Measurements from ENCODE around the gene PAPPA. TPM values are rescaled to one million over a fixed set of nuclear protein-coding genes. Genes with fewer than 3 reads are reported as not detected.
A peak's percentile ranks its signal among the peaks of the same experiment; 100 is the strongest.

Gene PAPPA
- total RNA-seq, 1 experiment from 2014 or later, result 1.9 TPM

DNA sequence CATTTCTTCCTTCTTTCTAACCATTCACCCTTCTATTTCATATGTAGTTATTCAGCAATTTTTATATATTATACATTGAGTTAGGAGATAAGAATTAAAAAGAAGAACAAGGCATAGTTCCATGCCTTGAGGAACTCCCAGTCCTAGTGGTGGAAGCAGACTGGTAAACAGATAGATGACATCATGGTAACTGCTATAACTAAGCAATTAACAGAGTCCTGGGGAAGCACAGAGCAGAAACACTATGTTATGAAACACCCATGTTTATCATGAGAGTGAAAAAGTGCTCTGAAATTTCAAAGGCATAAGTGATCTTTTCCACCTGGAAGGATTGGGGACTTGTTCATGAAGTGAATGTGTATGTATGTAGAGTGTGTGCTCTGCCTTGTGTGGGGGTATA, 14.6 kb downstream of the PAPPA start:
- in situ Hi-C loops (cut with HindIII; ENCODE audit: low pct_unique_long_range_greater_than_20kb, low sequenced_read_pairs), result no loop called here
- DNase-seq (ENCODE audit: low read depth), result no peak

DNA sequence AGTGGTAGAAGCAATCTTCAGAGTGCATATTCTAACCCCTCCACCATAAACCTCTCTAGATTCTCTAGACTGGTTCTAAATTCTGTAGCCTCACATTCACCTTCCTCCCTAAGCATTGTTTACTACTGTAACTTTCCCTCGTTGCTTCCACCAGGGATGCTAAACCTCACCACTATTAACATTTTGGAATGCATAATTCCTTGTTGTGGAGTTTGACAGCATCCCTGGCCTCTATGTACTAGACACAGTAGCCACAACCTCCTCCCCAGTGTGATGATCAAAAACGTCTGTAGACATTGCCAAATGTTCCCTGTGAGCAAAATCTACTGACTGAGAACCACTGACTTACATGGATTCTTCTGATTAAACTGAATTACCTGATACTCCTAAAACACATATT, 18.6 kb downstream of the PAPPA start:
- in situ Hi-C loops (cut with HindIII; ENCODE audit: low pct_unique_long_range_greater_than_20kb, low sequenced_read_pairs), result no loop called here
- DNase-seq (ENCODE audit: low read depth), result no peak

DNA sequence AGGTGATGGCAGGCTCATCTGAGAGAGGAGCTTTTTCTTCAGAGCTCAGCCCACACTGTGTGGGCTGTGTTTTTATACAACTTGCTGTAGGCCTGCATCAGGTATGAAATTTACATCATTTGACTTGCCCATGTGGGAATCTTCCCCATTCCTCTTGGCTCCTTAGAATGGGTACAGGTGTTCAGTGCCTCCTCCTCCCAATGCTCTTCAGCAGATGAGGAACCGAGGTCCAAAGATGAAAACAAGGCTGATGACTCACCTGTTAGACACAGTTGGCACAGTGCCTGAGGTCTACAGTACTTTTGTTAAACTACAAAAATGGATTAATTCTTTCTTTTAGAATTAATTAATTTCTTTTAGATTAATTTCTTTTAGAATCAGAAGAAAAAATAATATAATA, 20.8 kb downstream of the PAPPA start:
- in situ Hi-C loops (cut with HindIII; ENCODE audit: low pct_unique_long_range_greater_than_20kb, low sequenced_read_pairs), result no loop called here
- no peak for DNase-seq (ENCODE audit: low read depth)

DNA sequence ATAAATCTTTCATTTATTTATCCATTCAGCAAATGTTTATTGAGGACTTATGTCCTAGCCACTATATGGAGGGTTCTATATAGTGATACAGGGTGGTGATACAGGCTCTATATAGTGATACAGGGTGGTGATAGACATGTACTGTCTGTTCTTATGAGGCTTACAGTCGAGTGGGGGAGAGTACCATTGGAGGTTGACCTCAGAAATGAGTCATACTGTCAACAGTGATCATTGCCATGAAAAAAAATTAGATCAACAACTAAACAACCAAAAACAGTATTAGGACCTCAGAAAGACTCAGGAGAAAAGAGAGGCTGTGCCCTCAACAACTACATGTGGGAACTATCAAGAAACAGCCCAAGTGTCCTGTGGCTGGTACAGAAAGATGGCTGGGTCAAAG, 22.0 kb downstream of the PAPPA start:
- in situ Hi-C loops (cut with HindIII; ENCODE audit: low pct_unique_long_range_greater_than_20kb, low sequenced_read_pairs), result no loop called here
- peak; percentile 21 for DNase-seq (ENCODE audit: low read depth)

DNA sequence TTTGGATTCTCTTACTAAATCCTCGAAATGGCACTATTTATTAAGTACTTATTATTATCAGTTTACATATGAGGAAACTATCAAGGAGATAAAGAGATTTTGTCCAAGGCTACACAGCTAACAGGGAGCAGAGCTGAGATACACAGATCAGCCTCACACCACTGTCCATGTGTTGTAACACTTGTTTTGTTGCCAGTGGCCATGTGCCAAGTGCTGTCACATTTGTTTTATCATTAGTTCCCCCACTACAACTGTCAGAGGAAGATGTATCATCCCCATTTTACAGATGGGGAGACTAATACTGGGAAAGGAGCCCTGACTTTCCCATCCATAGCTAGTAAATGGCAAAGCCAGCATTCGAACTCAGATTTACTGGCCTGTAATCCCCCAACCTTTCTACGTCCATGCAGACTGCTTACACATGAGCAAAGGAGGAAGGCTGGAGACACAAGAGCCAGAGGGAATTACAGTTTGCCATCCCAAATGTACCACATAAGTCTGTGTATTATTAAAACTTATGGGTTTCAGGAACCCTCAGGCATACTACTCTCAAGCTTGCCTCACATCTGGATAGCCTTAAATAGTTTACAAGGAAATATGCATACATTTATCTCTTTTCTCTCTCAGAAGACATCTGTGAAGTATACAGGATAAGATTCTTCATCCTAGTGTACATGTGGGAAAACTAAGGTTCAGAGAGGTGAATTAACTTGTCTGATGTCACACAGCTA, 25.1 kb downstream of the PAPPA start:
- in situ Hi-C loops (cut with HindIII; ENCODE audit: low pct_unique_long_range_greater_than_20kb, low sequenced_read_pairs), result no loop called here
- DNase-seq (ENCODE audit: low read depth), result no peak

DNA sequence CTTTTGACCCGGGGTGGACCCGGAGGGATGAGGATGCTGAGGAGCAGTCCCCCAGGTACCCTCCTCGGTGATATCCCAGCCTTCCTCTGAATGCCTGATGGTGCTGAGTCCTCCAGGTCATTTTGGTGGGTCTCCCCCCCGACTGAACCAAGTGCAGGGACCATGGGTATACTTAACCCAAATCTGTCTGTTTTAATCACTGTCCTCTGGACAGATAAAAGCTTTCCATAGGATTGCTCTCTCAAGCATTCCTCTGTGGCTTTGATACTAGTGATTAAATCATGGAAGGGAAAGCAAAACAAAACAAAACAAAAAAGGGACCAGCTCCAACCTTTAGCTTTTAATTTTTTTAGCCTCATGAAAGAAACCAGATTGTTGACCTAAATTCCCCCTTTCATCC, 26.0 kb downstream of the PAPPA start:
- in situ Hi-C loops (cut with HindIII; ENCODE audit: low pct_unique_long_range_greater_than_20kb, low sequenced_read_pairs), result no loop called here
- DNase-seq (ENCODE audit: low read depth), result no peak

DNA sequence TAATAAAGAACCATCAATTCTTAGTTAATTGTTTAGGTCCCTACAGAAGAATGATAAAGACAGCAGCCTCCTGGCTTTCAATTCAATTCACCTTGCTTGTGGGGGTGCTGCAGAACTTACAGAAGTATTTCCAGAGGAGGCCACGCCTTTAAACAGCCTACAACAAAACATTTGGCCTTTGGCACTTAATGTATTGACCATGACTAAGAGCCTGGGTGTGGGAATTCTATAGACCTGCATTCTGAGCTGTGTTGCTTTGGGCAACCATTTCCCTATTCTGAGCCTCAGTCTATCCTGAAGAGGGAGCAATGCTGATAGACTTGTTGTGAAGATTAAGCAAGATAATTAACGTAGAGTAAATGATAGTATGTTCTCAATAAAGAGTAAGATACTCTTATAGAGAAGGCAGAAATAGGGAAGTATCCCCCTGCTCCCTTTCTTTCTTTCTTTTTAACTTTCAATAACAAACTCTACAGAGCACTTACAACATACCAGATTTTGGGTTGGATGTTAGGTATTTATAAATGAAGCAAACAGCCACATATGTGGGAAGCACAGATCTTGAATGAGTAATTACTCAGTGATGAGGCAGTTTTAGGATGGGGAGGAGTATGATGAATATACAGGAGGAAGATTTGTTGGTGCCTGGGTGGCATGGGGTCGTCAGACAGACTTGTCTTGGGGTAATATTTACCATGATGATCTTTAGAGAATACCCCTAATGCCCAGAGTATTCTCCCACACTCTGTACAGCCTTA, 28.4 kb downstream of the PAPPA start:
- no peak for DNase-seq (ENCODE audit: low read depth)
- in situ Hi-C loops (cut with HindIII; ENCODE audit: low pct_unique_long_range_greater_than_20kb, low sequenced_read_pairs), result no loop called here

DNA sequence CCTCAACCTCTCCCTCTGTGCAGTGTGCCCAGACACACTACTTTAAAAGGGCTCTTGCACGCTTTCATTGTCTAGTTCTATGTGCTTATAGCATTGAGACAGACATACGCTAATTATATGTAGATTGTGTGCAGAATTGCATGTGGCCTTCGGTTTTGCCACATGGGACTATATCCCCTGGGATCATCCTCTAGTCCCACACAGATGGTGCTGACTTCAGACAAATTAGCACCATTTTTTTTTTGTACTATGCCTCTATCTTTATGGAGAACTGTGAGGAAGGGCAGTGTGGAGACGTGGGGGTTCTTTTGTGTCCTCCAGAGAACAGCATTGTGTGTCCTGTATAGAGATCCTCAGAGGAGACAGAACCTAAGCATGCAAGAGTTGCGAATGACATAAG, 29.3 kb downstream of the PAPPA start:
- DNase-seq (ENCODE audit: low read depth), result no peak
- in situ Hi-C loops (cut with HindIII; ENCODE audit: low pct_unique_long_range_greater_than_20kb, low sequenced_read_pairs), result no loop called here

DNA sequence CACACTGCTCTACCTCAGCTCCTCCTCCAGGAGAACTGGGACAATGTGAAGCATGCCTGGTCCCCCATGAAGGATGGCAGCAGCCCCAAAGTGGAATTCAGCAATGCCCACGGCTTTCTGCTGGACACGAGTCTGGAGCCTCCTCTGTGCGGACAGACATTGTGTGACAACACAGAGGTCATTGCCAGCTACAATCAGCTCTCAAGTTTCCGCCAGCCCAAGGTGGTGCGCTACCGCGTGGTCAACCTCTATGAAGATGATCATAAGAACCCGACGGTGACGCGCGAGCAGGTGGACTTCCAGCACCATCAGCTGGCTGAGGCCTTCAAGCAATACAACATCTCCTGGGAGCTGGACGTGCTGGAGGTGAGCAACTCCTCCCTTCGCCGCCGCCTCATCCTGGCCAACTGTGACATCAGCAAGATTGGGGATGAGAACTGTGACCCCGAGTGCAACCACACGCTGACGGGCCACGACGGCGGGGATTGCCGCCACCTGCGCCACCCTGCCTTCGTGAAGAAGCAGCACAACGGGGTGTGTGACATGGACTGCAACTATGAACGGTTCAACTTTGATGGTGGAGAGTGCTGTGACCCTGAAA, 34.1 kb downstream of the PAPPA start:
- DNase-seq (ENCODE audit: low read depth), result no peak
- in situ Hi-C loops (cut with HindIII; ENCODE audit: low pct_unique_long_range_greater_than_20kb, low sequenced_read_pairs), result no loop called here

DNA sequence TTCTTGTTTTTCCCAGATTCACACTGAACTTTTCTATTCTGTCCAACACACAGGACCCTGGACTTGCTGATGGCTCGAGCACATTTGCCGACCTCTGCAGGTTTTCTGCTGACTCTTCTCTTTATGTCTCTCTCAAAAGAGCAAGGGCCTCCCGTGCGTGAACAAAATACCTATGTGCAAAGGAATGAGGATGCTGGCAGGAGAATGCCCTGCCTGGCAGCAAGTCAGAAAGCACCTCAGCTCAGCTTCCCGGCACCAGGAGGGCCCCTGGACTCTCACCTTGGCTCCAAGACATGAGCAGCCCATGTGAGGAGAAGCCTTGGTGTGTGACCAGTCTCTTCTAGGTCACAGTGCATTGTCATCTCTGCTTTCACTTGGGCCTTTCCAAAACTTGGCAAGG, 36.1 kb downstream of the PAPPA start:
- in situ Hi-C loops (cut with HindIII; ENCODE audit: low pct_unique_long_range_greater_than_20kb, low sequenced_read_pairs), result no loop called here
- DNase-seq (ENCODE audit: low read depth), result no peak

DNA sequence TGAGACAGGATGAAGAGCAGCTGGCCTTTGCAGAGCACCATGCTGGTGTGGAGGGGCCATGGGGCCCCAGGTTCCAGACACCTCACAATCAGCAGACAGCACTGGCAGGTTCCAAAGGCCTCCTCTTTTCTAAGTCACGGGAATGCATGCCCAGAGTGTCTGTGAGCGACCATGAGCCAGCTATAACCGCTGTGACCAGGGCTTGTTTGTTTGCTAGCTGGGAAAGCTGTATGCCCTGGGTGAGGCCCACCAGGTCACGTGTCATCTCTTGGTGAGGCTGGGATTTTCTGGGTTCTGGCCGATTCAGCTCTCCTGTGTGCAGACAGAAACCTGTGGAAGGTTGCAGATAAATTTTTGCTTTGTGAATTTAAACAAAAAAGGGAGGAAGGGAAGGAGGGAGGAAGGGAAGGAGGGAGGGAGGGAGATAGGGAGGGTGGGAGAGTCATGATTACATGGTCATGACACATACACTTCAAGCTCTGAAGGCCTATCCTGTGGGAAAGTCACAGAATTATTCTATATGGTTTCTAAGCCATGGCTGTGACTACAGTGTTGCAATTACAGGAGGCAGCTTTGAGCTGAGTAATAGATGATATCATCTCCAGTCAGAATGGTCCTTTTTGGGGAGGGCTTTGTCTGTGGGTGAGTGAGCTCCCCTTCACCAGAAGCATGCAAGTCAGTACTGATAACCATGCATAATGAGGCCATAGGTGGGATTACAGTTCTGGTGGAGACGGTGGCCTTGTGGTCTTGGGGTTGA, 37.2 kb downstream of the PAPPA start:
- in situ Hi-C loops (cut with HindIII; ENCODE audit: low pct_unique_long_range_greater_than_20kb, low sequenced_read_pairs), result no loop called here
- no peak for DNase-seq (ENCODE audit: low read depth)

DNA sequence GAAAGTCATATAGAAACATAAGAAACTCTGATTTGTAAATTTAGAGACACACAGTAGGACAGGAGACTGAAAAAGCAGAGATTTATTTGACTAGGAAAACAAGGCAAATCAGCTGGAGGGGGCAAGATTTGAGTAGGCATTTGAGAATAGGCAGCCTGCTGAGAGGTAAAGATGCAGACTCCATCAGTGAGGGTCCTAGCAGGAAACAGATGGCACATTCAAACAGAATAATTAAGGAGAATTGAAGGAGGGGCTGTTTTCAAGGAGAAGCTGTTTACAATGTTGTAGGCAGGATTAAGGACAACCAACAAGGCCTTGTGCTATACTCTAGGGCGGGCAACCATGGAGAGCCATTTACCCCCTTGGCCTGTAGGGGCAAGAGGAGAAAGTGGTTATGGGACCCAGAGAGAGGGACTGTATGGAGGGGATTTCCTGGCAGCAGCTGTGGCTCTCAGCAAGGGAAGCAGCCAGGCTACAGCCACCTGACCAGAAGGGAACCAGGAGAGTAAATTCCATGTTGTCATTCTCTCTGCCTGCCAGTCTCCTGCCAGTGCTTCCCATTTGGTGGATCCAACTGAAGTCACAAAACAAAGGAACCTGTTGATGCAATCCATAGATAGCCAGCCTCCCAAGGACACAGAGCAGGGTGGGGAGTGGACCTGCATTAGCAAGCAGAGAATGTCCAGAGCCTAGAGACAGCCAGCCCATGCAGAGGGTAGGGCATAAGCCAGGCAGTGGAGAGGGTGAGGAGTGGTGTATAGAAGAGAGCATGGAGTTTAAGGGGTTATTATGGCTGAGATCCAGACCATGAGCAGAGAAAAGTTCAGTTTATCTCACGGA, 38.2 kb downstream of the PAPPA start:
- in situ Hi-C loops (cut with HindIII; ENCODE audit: low pct_unique_long_range_greater_than_20kb, low sequenced_read_pairs), result no loop called here

DNA sequence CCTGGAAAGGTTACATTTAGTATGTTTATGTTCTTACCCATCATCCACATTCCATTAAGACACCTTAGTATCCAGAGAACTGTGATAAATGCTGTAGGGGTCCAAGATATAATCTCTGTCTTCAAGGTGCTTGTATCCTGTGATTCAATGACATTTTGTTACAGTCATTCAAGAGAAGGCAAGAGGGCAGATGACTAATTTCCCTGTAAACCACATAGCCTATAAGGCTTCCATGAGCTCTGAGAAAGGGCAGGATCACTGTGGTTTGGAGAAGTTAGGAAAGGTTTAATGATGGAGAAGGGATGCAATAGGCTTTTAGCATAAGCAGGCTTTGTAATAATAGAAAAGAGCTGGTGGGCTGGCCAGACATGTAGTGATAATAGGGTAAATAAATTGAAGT, 40.0 kb downstream of the PAPPA start:
- in situ Hi-C loops (cut with HindIII; ENCODE audit: low pct_unique_long_range_greater_than_20kb, low sequenced_read_pairs), result no loop called here
- DNase-seq (ENCODE audit: low read depth), result no peak

More for the DNA sequence above, 38.2 kb downstream of the PAPPA start:
- DNase-seq (ENCODE audit: low read depth), result no peak

DNA sequence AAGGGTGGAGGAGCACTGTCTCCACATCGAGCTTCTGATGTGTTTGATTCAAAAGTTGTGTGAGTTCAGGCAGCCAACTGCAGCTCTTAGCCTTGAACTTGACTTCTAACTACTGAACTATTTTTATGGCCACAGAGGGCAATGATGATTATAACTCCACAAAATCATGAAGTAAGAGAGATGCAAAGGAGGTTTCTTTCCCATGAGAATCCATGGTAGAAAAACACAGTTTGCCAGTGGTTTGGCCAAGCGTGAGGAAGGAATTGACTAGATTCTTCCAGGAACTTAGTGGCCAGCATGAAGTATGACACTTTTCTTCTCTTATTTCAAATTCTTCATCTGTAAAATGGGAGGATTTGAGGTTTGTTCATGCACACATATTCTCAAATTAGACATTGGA, 43.2 kb downstream of the PAPPA start:
- no peak for DNase-seq (ENCODE audit: low read depth)
- in situ Hi-C loops (cut with HindIII; ENCODE audit: low pct_unique_long_range_greater_than_20kb, low sequenced_read_pairs), result no loop called here

DNA sequence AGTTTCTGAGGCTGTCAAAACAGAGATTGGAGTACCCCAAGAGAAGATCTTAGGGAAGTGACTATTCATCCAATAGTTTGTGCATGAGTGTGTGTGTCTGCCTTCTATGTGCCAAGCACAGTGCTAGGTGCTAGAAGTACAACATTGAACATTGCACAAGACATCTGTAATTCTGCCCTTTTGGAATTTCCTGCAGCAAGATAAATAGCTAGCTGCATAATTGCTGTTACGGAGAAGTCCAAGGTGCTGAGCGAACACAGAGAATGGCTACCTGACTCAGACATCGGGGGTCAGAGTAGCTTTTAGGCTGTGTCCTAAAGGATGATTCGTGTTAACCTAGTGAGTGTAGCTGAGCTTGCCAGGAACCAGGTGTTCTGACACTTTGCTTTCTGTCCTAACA, 44.8 kb downstream of the PAPPA start:
- in situ Hi-C loops (cut with HindIII; ENCODE audit: low pct_unique_long_range_greater_than_20kb, low sequenced_read_pairs), result no loop called here
- no peak for DNase-seq (ENCODE audit: low read depth)

DNA sequence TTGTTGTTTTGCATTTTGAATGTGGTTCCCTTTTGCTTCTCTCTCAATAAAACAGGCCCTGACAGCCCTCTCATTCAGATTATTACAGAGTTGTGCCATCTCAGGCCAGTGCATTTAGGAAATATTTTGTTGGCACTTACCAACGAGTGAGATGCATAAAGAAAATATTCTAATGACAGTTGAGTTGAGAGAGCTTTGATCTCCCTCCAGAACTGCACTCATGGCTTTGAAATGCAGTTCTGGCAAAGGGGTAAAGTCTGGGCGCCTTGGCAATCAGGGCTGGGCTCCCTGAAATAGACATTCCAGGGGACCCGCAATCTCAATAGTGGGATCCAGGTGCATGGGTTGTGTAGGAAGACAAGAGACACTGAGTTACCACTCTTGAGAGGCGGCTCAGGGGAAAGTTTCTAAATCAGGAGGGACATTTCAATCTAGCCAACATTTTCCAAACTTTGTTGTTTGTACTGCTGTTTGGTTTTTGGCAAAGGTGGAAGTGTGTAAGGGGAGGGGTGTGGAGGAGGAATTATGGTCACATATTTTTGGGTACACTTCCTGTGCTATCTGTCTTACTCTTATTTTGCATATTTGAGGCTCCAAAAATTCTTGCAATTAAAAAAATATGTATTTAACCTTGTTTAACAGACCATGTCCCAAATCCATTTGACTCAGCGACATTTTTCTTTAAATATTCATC, 48.8 kb downstream of the PAPPA start:
- DNase-seq (ENCODE audit: low read depth), result no peak
- in situ Hi-C loops (cut with HindIII; ENCODE audit: low pct_unique_long_range_greater_than_20kb, low sequenced_read_pairs), result no loop called here

DNA sequence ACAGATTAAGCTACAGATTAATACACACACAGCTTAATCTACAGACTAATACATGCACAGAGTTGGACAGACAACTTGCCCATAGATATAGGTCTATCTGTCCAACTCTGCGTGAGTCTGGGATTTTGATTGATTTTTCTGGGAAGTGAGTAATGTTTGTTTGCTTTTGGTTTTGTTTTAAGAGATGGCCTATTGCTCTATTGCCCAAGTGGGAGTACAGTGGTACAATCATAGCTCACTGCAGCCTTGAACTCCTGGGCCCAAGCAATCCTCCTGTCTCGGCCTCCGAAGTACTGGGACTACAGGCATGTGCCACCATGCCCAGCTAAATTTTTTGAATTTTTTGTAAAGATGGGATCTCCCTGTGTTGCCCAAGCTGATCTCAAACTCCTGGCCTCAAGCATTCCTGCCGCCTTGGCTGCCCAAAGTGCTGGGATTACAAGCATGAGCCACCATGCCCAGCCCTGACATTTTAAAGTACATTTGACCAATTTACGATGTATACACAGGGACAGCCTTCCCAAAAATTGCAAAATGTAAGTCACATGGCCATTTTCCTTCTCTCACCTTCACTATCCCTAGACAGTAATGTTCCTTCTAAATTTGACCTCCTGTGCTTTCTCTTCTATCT, 50.8 kb downstream of the PAPPA start:
- DNase-seq (ENCODE audit: low read depth), result no peak
- in situ Hi-C loops (cut with HindIII; ENCODE audit: low pct_unique_long_range_greater_than_20kb, low sequenced_read_pairs), result no loop called here
